HCT116 (cell line): Measurements from ENCODE around the gene LRCH3. TPM values are rescaled to one million over a fixed set of nuclear protein-coding genes. Genes with fewer than 3 reads are reported as not detected.

Experiments
- ATAC-seq: fragments of 200-7000 bp; cut with Tn5 transposase; 2 replicates; pipeline ENCODE4 v1.9.1; 2020; ENCODE audit warnings: mild to moderate bottlenecking, moderate library complexity
- BruUV-seq: library from RNA; stranded (reverse); fragments of 400-500 nt; replicated peaks from 2 replicates; lab custom pipeline; 2021; lab: Mats Ljungman, UMichigan
- CTCF ChIA-PET: fragments of 300-600 bp; sonication (Branson Sonifier 250); formaldehyde crosslinking; loops from one replicate; lab custom pipeline; 2021; ENCODE audit warnings: antibody characterized with exemption; lab: Charles Lee
- POLR2A ChIA-PET: fragments of 300-600, 350-600 bp; sonication (Branson Sonifier 250); formaldehyde crosslinking; loops from one replicate; lab custom pipeline; 2021; ENCODE audit warnings: antibody characterized with exemption; lab: Charles Lee
- RAD21 ChIA-PET, 2 experiments: fragments of 300-600 bp; sonication (Branson Sonifier 250); formaldehyde crosslinking; loops; one replicate each; lab custom pipeline; 2023; ENCODE audit warnings: low total read pairs in 2 of 2; ENCODE audit not compliant: uncharacterized antibody in 2 of 2, unreplicated experiment in 2 of 2, low non-redundant PET in 1 of 2; lab: Charles Lee
- DNase-seq: peaks from one replicate; pipeline ENCODE4 v3.0.0-alpha.2; 2010; ENCODE audit warnings: low read depth, low spot score
- H2AFZ ChIP-seq: fragments of 200-600 bp; shearing (Covaris generic), sonication (generic); 2 replicates; pipeline ENCODE4 v1.6.1; 2017; ENCODE audit warnings: low read depth, mixed run types, mixed read lengths, antibody characterized with exemption, low read length; ENCODE audit not compliant: poor library complexity, severe bottlenecking
- H3K27ac ChIP-seq: 2 replicates; pipeline ENCODE4 v1.5.1; 2012; ENCODE audit warnings: low read depth, low read length
- H3K27me3 ChIP-seq: fragments of 200-600 bp; sonication (generic); 2 replicates; pipeline ENCODE4 v1.6.1; 2016; ENCODE audit warnings: mixed run types, low read length, mixed read lengths; ENCODE audit not compliant: insufficient read depth
- H3K36me3 ChIP-seq, 2 experiments: fragments of 200-500 bp in 1 of 2; fragments of 200-600 bp in 1 of 2; sonication (Bioruptor generic) in 1 of 2; sonication (generic) in 1 of 2; 2 replicates each; pipeline versions ENCODE4 v1.5.1 to v1.6.1; 2014 to 2016; ENCODE audit warnings: low read length in 2 of 2, inconsistent platforms in 1 of 2, mixed read lengths in 1 of 2, mixed run types in 1 of 2; ENCODE audit not compliant: insufficient read depth in 2 of 2, control insufficient read depth in 1 of 2
- H3K4me1 ChIP-seq, 2 experiments: fragments of 200-600 bp in 1 of 2; sonication (generic) in 1 of 2; 2 replicates each; pipeline versions ENCODE4 v1.5.1 to v1.6.1; 2012 to 2017; ENCODE audit warnings: low read length in 2 of 2, inconsistent platforms in 1 of 2, mild to moderate bottlenecking in 1 of 2, mixed read lengths in 1 of 2, mixed run types in 1 of 2, moderate library complexity in 1 of 2; ENCODE audit not compliant: insufficient read depth in 2 of 2, control insufficient read depth in 1 of 2
- H3K4me2 ChIP-seq: fragments of 200-600 bp; sonication (generic); 2 replicates; pipeline ENCODE4 v1.6.1; 2017; ENCODE audit warnings: mixed run types, low read length, mixed read lengths
- H3K4me3 ChIP-seq, 2 experiments: fragments of 200-600 bp in 1 of 2; sonication (generic) in 1 of 2; replicated peaks in 1 of 2; 2 replicates each; pipeline ENCODE4 v1.5.1; 2011 to 2016; ENCODE audit warnings: low read length in 2 of 2, control low read depth in 1 of 2, low read depth in 1 of 2, mild to moderate bottlenecking in 1 of 2, mixed read lengths in 1 of 2, mixed run types in 1 of 2
- H3K79me2 ChIP-seq: fragments of 200-600 bp; sonication (generic); 2 replicates; pipeline ENCODE4 v1.6.1; 2017; ENCODE audit warnings: mild to moderate bottlenecking, mixed run types, low read length, moderate library complexity, mixed read lengths; ENCODE audit not compliant: insufficient read depth
- H3K9ac ChIP-seq: fragments of 200-600 bp; sonication (generic); 2 replicates; pipeline ENCODE4 v1.6.1; 2016; ENCODE audit warnings: low read length, mixed read lengths
- H3K9me2 ChIP-seq: fragments of 200-600 bp; sonication (generic), shearing (Covaris generic); 2 replicates; pipeline ENCODE4 v1.6.1; 2017; ENCODE audit warnings: mixed run types, mild to moderate bottlenecking, moderate library complexity; ENCODE audit not compliant: insufficient read depth
- H3K9me3 ChIP-seq, 2 experiments: fragments of 200-500 bp in 1 of 2; fragments of 200-600 bp in 1 of 2; sonication (Bioruptor generic) in 1 of 2; sonication (generic) in 1 of 2; 2 replicates each; pipeline ENCODE4 v1.6.1; 2014 to 2017; ENCODE audit warnings: low read length in 2 of 2, mixed read lengths in 2 of 2, inconsistent platforms in 1 of 2, low read depth in 1 of 2, mild to moderate bottlenecking in 1 of 2, mixed run types in 1 of 2, moderate library complexity in 1 of 2; ENCODE audit not compliant: control insufficient read depth in 1 of 2, insufficient read depth in 1 of 2
- H4K20me1 ChIP-seq: fragments of 200-600 bp; sonication (generic), shearing (Covaris generic); 2 replicates; pipeline ENCODE4 v1.6.1; 2017; ENCODE audit warnings: mixed run types, mild to moderate bottlenecking, moderate library complexity; ENCODE audit not compliant: insufficient read depth
- ATF3 ChIP-seq: IDR thresholded peaks from 2 replicates; pipeline ENCODE4 v1.6.1; 2012
- CEBPB ChIP-seq: IDR thresholded peaks from 2 replicates; pipeline ENCODE4 v1.6.1; 2012; ENCODE audit warnings: low read depth
- CTCF ChIP-seq, 3 experiments: fragments of 200-600 bp in 1 of 3; sonication (generic) in 1 of 3; IDR thresholded peaks in 2 of 3; conservative IDR thresholded peaks in 1 of 3; 2 replicates each; pipeline ENCODE4 v1.5.1; 2012 to 2017; ENCODE audit warnings: low read depth in 2 of 3, low read length in 2 of 3, antibody characterized with exemption in 1 of 3, borderline replicate concordance in 1 of 3, control low read depth in 1 of 3, mild to moderate bottlenecking in 1 of 3, mixed read lengths in 1 of 3, mixed run types in 1 of 3, moderate library complexity in 1 of 3; ENCODE audit not compliant: insufficient read depth in 1 of 3
- EZH2 ChIP-seq: fragments of 200-600 bp; sonication (generic); IDR thresholded peaks from 2 replicates; pipeline ENCODE4 v1.6.1; 2017; ENCODE audit warnings: antibody characterized with exemption, mixed run types
- EZH2phosphoT487 ChIP-seq: fragments of 200-600 bp; IDR thresholded peaks from 2 replicates; pipeline ENCODE4 v1.6.1; 2018; ENCODE audit warnings: antibody characterized with exemption, borderline replicate concordance
- FOSL1 ChIP-seq: IDR thresholded peaks from 2 replicates; pipeline ENCODE4 v1.6.1; 2012; ENCODE audit warnings: low read depth
- JUND ChIP-seq: IDR thresholded peaks from 2 replicates; pipeline ENCODE4 v1.6.1; 2012
- POLR2A ChIP-seq: IDR thresholded peaks from 2 replicates; pipeline ENCODE4 v1.7.0; 2011; ENCODE audit warnings: borderline replicate concordance; ENCODE audit not compliant: insufficient read depth, insufficient read length; ENCODE audit errors: extremely low read depth
- SP1 ChIP-seq: IDR thresholded peaks from 2 replicates; pipeline ENCODE4 v1.6.1; 2012; ENCODE audit warnings: low read depth
- SRF ChIP-seq: IDR thresholded peaks from 2 replicates; pipeline ENCODE4 v1.6.1; 2012; ENCODE audit warnings: low read depth
- YY1 ChIP-seq: IDR thresholded peaks from 2 replicates; pipeline ENCODE4 v1.6.1; 2011; ENCODE audit warnings: low read length, low read depth, moderate library complexity, mild to moderate bottlenecking; ENCODE audit not compliant: insufficient replicate concordance; ENCODE audit errors: extremely low read depth
- ZNF274 ChIP-seq: fragments of 200-500 bp; sonication (Bioruptor generic); IDR thresholded peaks from 2 replicates; pipeline ENCODE4 v1.6.1; 2014; ENCODE audit warnings: mild to moderate bottlenecking, low read depth, low read length, inconsistent platforms
- intact Hi-C: fragments of 100-400 bp; cut with micrococcal nuclease; formaldehyde crosslinking; loops from 2 replicates; pipeline ENCODE4 v1.10.0; 2022
- total RNA-seq: library from RNA; stranded (reverse); gene quantifications from one replicate; pipeline ENCODE4 v1.2.1, GENCODE V29; 2021; ENCODE audit not compliant: unreplicated experiment
- TF ChIP-seq, protein P1 (sequence below): IDR thresholded peaks from 2 replicates; pipeline ENCODE4 v1.6.1; 2012

The LRCH3 gene
- total RNA-seq, 1 experiment from 2014 or later, result 38.1 TPM

DNA sequence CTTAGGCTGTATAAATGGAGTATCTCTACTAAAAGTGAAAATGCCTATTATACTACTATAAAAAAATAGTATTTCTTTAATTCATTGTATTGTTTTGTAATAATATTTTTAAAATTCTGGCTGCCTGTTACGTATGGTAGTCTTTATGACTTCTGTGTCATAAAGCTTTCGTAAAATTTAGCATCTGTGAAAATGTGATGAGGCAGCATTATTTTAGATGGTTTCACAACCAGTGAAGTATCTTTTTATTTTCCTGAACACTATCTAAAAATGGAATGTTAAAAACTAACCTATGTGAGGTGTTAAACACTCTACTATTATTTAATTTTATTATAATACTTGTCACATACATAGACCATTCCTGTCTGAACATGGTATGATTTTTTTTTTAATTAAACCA is 46.2 kb downstream of the LRCH3 start:
- intact Hi-C loops, result no loop called here
- H4K20me1 ChIP-seq, result no peaks in the 10 kb centered on the region
- H3K4me1 ChIP-seq, result no peaks in the 10 kb centered on the region
- no peak overlapping the region for H3K4me3 ChIP-seq
- BruUV-seq, result no TSS peak
- TF ChIP-seq, protein P1, sequence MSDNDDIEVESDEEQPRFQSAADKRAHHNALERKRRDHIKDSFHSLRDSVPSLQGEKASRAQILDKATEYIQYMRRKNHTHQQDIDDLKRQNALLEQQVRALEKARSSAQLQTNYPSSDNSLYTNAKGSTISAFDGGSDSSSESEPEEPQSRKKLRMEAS, result no peak
- TF ChIP-seq YY1, result no peak
- TF ChIP-seq JUND, result no peak
- TF ChIP-seq POLR2A, result no peak
- no peak for TF ChIP-seq FOSL1
- TF ChIP-seq SP1, result no peak
- no peak for TF ChIP-seq CEBPB
- no peak for TF ChIP-seq ZNF274
- no peak for TF ChIP-seq ATF3
- TF ChIP-seq CTCF (IDR thresholded peaks at IDR 0.05 in 2 of 3, conservative IDR thresholded peaks at IDR 0.05 in 1 of 3; ENCODE audit: borderline replicate concordance in 1 of 3, insufficient read depth in 1 of 3, low read depth in 2 of 3, low read length in 2 of 3), result no peak
- no peak for TF ChIP-seq EZH2phosphoT487
- TF ChIP-seq SRF, result no peak
- TF ChIP-seq EZH2, result no peak
- H3K27ac ChIP-seq, result no peak overlapping the region
- DNase-seq (no peak), ATAC-seq (no peak)
- H3K27me3 ChIP-seq, result no peaks in the 10 kb centered on the region
- H3K79me2 ChIP-seq, result no peaks in the 10 kb centered on the region
- H3K4me2 ChIP-seq, result no peak overlapping the region
- no peak overlapping the region for H2AFZ ChIP-seq
- ChIA-PET CTCF (no interaction called here), RAD21 (no interaction called here), POLR2A (no interaction called here)
- H3K9me2 ChIP-seq, result no peaks in the 10 kb centered on the region
- peaks cover 9 to 14% of the 10 kb centered on the region in 2 experiments; a peak in 3 of 4 replicates for H3K36me3 ChIP-seq
- H3K9me3 ChIP-seq, result no peaks in the 10 kb centered on the region
- H3K9ac ChIP-seq, result no peak overlapping the region
